DMS153 treated with DMSO at 0.1 percent for 48 hours (cell line): Measurements from ENCODE around the gene ZC3H10.
"Not testable (repeated sequence)": the region's sequence is repeated elsewhere in the genome, so short reads cannot be mapped to it uniquely, and the experiment has no call there.

ENCODE experiments used
- DNase-seq: peaks from one replicate; lab custom pipeline; 2025; ENCODE audit not compliant: unreplicated experiment; lab: John Stamatoyannopoulos, UW

ZC3H10 gene

GRCh38 chr12:56117778-56118687 is at the start of gene ZC3H10:
ZC3H10 (plus strand) TSS chr12:56118266; CDS start chr12:56120563, 2,297 bp downstream.
- peak; percentile 96 for DNase-seq

- no peak for DNase-seq
Observed at GRCh38 chr12:56071648-56072047, 46.4 kb upstream of the ZC3H10 start.

GRCh38 chr12:56074396-56074795 is 43.7 kb upstream of the ZC3H10 start:
- DNase-seq: no peak

- DNase-seq: not testable (repeated sequence)
Observed at GRCh38 chr12:56077966-56078365, 40.1 kb upstream of the ZC3H10 start.

GRCh38 chr12:56078427-56078826 is 39.6 kb upstream of the ZC3H10 start:
- DNase-seq: no peak

- DNase-seq: peak; percentile 64
Observed at GRCh38 chr12:56078931-56079722, 38.9 kb upstream of the ZC3H10 start.

- DNase-seq: peak; percentile 71
Observed at GRCh38 chr12:56079723-56080555, 38.1 kb upstream of the ZC3H10 start, which contains the start of gene ERBB3. ERBB3 (plus strand) TSS chr12:56080165; CDS start chr12:56080301, 136 bp downstream.

GRCh38 chr12:56080556-56081138 is 37.4 kb upstream of the ZC3H10 start:
- no peak for DNase-seq

GRCh38 chr12:56081393-56082347 is 36.4 kb upstream of the ZC3H10 start:
- DNase-seq: no peak

GRCh38 chr12:56082382-56082781 is 35.7 kb upstream of the ZC3H10 start:
- DNase-seq: no peak

GRCh38 chr12:56082967-56083366 is 35.1 kb upstream of the ZC3H10 start:
- DNase-seq: no peak

GRCh38 chr12:56084958-56085543 is 33.0 kb upstream of the ZC3H10 start:
- no peak for DNase-seq

GRCh38 chr12:56086096-56086495 is 32.0 kb upstream of the ZC3H10 start:
- no peak for DNase-seq

- no peak for DNase-seq
Observed at GRCh38 chr12:56086608-56087007, 31.5 kb upstream of the ZC3H10 start.

GRCh38 chr12:56087220-56087619 is 30.8 kb upstream of the ZC3H10 start:
- DNase-seq: no peak

GRCh38 chr12:56097738-56098137 is 20.3 kb upstream of the ZC3H10 start:
- no peak for DNase-seq

- no peak for DNase-seq
Observed at GRCh38 chr12:56098592-56098991, 19.5 kb upstream of the ZC3H10 start.

GRCh38 chr12:56099787-56100186 is 18.3 kb upstream of the ZC3H10 start:
- DNase-seq: no peak

GRCh38 chr12:56101045-56101444 is 17.0 kb upstream of the ZC3H10 start:
- no peak for DNase-seq
